Ammon's horn (tissue), 1 donor: ENCODE results near the gene PHLDA1.

Experiments
- DNase-seq: peaks from one replicate; pipeline ENCODE4 v3.0.0-alpha.2; 2016; ENCODE audit warnings: low spot score

Gene PHLDA1

GRCh38 chr12:76037130-76038103 is 5.8 kb upstream of the PHLDA1 start:
- DNase-seq = peak; percentile 87

- no peak for DNase-seq
These were observed 3.5 kb upstream of the PHLDA1 start for GRCh38 chr12:76035045-76035444.

GRCh38 chr12:76033081-76034011 is 1.8 kb upstream of the PHLDA1 start:
- DNase-seq = no peak

GRCh38 chr12:76032043-76032981 is 736 bp upstream of the PHLDA1 start:
- DNase-seq = peak; percentile 53

GRCh38 chr12:76031081-76031413 is 529 bp downstream of the PHLDA1 start:
- DNase-seq = peak; percentile 54

GRCh38 chr12:76030341-76031080 is 1.1 kb downstream of the PHLDA1 start:
- peak; percentile 48 for DNase-seq

GRCh38 chr12:76029982-76030340 is 1.6 kb downstream of the PHLDA1 start:
- DNase-seq = peak; percentile 15

GRCh38 chr12:76028571-76029277 is 2.9 kb downstream of the PHLDA1 start:
- no peak for DNase-seq

GRCh38 chr12:76026643-76027063 is 4.9 kb downstream of the PHLDA1 start:
- no peak for DNase-seq

- no peak for DNase-seq
These were observed 5.7 kb downstream of the PHLDA1 start for GRCh38 chr12:76025601-76026575.

- no peak for DNase-seq
These were observed 6.5 kb downstream of the PHLDA1 start for GRCh38 chr12:76024942-76025600.

- DNase-seq = no peak
These were observed 7.3 kb downstream of the PHLDA1 start for GRCh38 chr12:76024102-76024781.

- no peak for DNase-seq
These were observed 8.4 kb downstream of the PHLDA1 start for GRCh38 chr12:76023069-76023690.

GRCh38 chr12:76022506-76022905 is 9.1 kb downstream of the PHLDA1 start:
- DNase-seq = no peak

GRCh38 chr12:76020731-76021672 is 10.6 kb downstream of the PHLDA1 start:
- no peak for DNase-seq

- DNase-seq = no peak
These were observed 11.3 kb downstream of the PHLDA1 start for GRCh38 chr12:76020281-76020680.
